HCT116 (cell line): Measurements from ENCODE around the gene IFNLR1. TPM values are rescaled to one million over a fixed set of nuclear protein-coding genes. Genes with fewer than 3 reads are reported as not detected.
A peak's percentile ranks its signal among the peaks of the same experiment; 100 is the strongest.

Source experiments
- ATAC-seq: fragments of 200-7000 bp; cut with Tn5 transposase; 2 replicates; pipeline ENCODE4 v1.9.1; 2020; ENCODE audit warnings: mild to moderate bottlenecking, moderate library complexity
- BruUV-seq: library from RNA; stranded (reverse); fragments of 400-500 nt; replicated peaks from 2 replicates; lab custom pipeline; 2021; lab: Mats Ljungman, UMichigan
- CTCF ChIA-PET: fragments of 300-600 bp; sonication (Branson Sonifier 250); formaldehyde crosslinking; loops from one replicate; lab custom pipeline; 2021; ENCODE audit warnings: antibody characterized with exemption; lab: Charles Lee
- POLR2A ChIA-PET: fragments of 300-600, 350-600 bp; sonication (Branson Sonifier 250); formaldehyde crosslinking; loops from one replicate; lab custom pipeline; 2021; ENCODE audit warnings: antibody characterized with exemption; lab: Charles Lee
- RAD21 ChIA-PET, 2 experiments: fragments of 300-600 bp; sonication (Branson Sonifier 250); formaldehyde crosslinking; loops; one replicate each; lab custom pipeline; 2023; ENCODE audit warnings: low total read pairs in 2 of 2; ENCODE audit not compliant: uncharacterized antibody in 2 of 2, unreplicated experiment in 2 of 2, low non-redundant PET in 1 of 2; lab: Charles Lee
- DNase-seq: peaks from one replicate; pipeline ENCODE4 v3.0.0-alpha.2; 2010; ENCODE audit warnings: low read depth, low spot score
- H2AFZ ChIP-seq: fragments of 200-600 bp; shearing (Covaris generic), sonication (generic); 2 replicates; pipeline ENCODE4 v1.6.1; 2017; ENCODE audit warnings: low read depth, mixed run types, mixed read lengths, antibody characterized with exemption, low read length; ENCODE audit not compliant: poor library complexity, severe bottlenecking
- H3K27ac ChIP-seq: 2 replicates; pipeline ENCODE4 v1.5.1; 2012; ENCODE audit warnings: low read depth, low read length
- H3K27me3 ChIP-seq: fragments of 200-600 bp; sonication (generic); 2 replicates; pipeline ENCODE4 v1.6.1; 2016; ENCODE audit warnings: mixed run types, low read length, mixed read lengths; ENCODE audit not compliant: insufficient read depth
- H3K36me3 ChIP-seq, 2 experiments: fragments of 200-500 bp in 1 of 2; fragments of 200-600 bp in 1 of 2; sonication (Bioruptor generic) in 1 of 2; sonication (generic) in 1 of 2; 2 replicates each; pipeline versions ENCODE4 v1.5.1 to v1.6.1; 2014 to 2016; ENCODE audit warnings: low read length in 2 of 2, inconsistent platforms in 1 of 2, mixed read lengths in 1 of 2, mixed run types in 1 of 2; ENCODE audit not compliant: insufficient read depth in 2 of 2, control insufficient read depth in 1 of 2
- H3K4me1 ChIP-seq, 2 experiments: fragments of 200-600 bp in 1 of 2; sonication (generic) in 1 of 2; 2 replicates each; pipeline versions ENCODE4 v1.5.1 to v1.6.1; 2012 to 2017; ENCODE audit warnings: low read length in 2 of 2, inconsistent platforms in 1 of 2, mild to moderate bottlenecking in 1 of 2, mixed read lengths in 1 of 2, mixed run types in 1 of 2, moderate library complexity in 1 of 2; ENCODE audit not compliant: insufficient read depth in 2 of 2, control insufficient read depth in 1 of 2
- H3K4me2 ChIP-seq: fragments of 200-600 bp; sonication (generic); 2 replicates; pipeline ENCODE4 v1.6.1; 2017; ENCODE audit warnings: mixed run types, low read length, mixed read lengths
- H3K4me3 ChIP-seq, 2 experiments: fragments of 200-600 bp in 1 of 2; sonication (generic) in 1 of 2; replicated peaks in 1 of 2; 2 replicates each; pipeline ENCODE4 v1.5.1; 2011 to 2016; ENCODE audit warnings: low read length in 2 of 2, control low read depth in 1 of 2, low read depth in 1 of 2, mild to moderate bottlenecking in 1 of 2, mixed read lengths in 1 of 2, mixed run types in 1 of 2
- H3K79me2 ChIP-seq: fragments of 200-600 bp; sonication (generic); 2 replicates; pipeline ENCODE4 v1.6.1; 2017; ENCODE audit warnings: mild to moderate bottlenecking, mixed run types, low read length, moderate library complexity, mixed read lengths; ENCODE audit not compliant: insufficient read depth
- H3K9ac ChIP-seq: fragments of 200-600 bp; sonication (generic); 2 replicates; pipeline ENCODE4 v1.6.1; 2016; ENCODE audit warnings: low read length, mixed read lengths
- H3K9me2 ChIP-seq: fragments of 200-600 bp; sonication (generic), shearing (Covaris generic); 2 replicates; pipeline ENCODE4 v1.6.1; 2017; ENCODE audit warnings: mixed run types, mild to moderate bottlenecking, moderate library complexity; ENCODE audit not compliant: insufficient read depth
- H3K9me3 ChIP-seq, 2 experiments: fragments of 200-500 bp in 1 of 2; fragments of 200-600 bp in 1 of 2; sonication (Bioruptor generic) in 1 of 2; sonication (generic) in 1 of 2; 2 replicates each; pipeline ENCODE4 v1.6.1; 2014 to 2017; ENCODE audit warnings: low read length in 2 of 2, mixed read lengths in 2 of 2, inconsistent platforms in 1 of 2, low read depth in 1 of 2, mild to moderate bottlenecking in 1 of 2, mixed run types in 1 of 2, moderate library complexity in 1 of 2; ENCODE audit not compliant: control insufficient read depth in 1 of 2, insufficient read depth in 1 of 2
- H4K20me1 ChIP-seq: fragments of 200-600 bp; sonication (generic), shearing (Covaris generic); 2 replicates; pipeline ENCODE4 v1.6.1; 2017; ENCODE audit warnings: mixed run types, mild to moderate bottlenecking, moderate library complexity; ENCODE audit not compliant: insufficient read depth
- CBX3 ChIP-seq: IDR thresholded peaks from 2 replicates; pipeline ENCODE4 v1.6.1; 2012; ENCODE audit warnings: low read depth
- EGR1 ChIP-seq: IDR thresholded peaks from 2 replicates; pipeline ENCODE4 v1.6.1; 2012; ENCODE audit warnings: low read depth
- ELF1 ChIP-seq: IDR thresholded peaks from 2 replicates; pipeline ENCODE4 v1.6.1; 2012; ENCODE audit warnings: low read depth, borderline replicate concordance
- EZH2 ChIP-seq: fragments of 200-600 bp; sonication (generic); IDR thresholded peaks from 2 replicates; pipeline ENCODE4 v1.6.1; 2017; ENCODE audit warnings: antibody characterized with exemption, mixed run types
- EZH2phosphoT487 ChIP-seq: fragments of 200-600 bp; IDR thresholded peaks from 2 replicates; pipeline ENCODE4 v1.6.1; 2018; ENCODE audit warnings: antibody characterized with exemption, borderline replicate concordance
- FOSL1 ChIP-seq: IDR thresholded peaks from 2 replicates; pipeline ENCODE4 v1.6.1; 2012; ENCODE audit warnings: low read depth
- JUND ChIP-seq: IDR thresholded peaks from 2 replicates; pipeline ENCODE4 v1.6.1; 2012
- POLR2A ChIP-seq: IDR thresholded peaks from 2 replicates; pipeline ENCODE4 v1.7.0; 2011; ENCODE audit warnings: borderline replicate concordance; ENCODE audit not compliant: insufficient read depth, insufficient read length; ENCODE audit errors: extremely low read depth
- POLR2AphosphoS5 ChIP-seq: IDR thresholded peaks from 2 replicates; pipeline ENCODE4 v1.6.1; 2011; ENCODE audit warnings: mild to moderate bottlenecking, low read depth, low read length, moderate library complexity
- RAD21 ChIP-seq: IDR thresholded peaks from 2 replicates; pipeline ENCODE4 v1.6.1; 2012; ENCODE audit warnings: low read depth, mild to moderate bottlenecking
- SIN3A ChIP-seq: IDR thresholded peaks from 2 replicates; pipeline ENCODE4 v1.6.1; 2012; ENCODE audit warnings: low read depth
- SP1 ChIP-seq: IDR thresholded peaks from 2 replicates; pipeline ENCODE4 v1.6.1; 2012; ENCODE audit warnings: low read depth
- TCF7L2 ChIP-seq: IDR thresholded peaks from 2 replicates; pipeline ENCODE4 v1.7.0; 2011; ENCODE audit warnings: borderline replicate concordance, inconsistent platforms; ENCODE audit not compliant: insufficient read depth, insufficient read length; ENCODE audit errors: extremely low read depth
- YY1 ChIP-seq: IDR thresholded peaks from 2 replicates; pipeline ENCODE4 v1.6.1; 2011; ENCODE audit warnings: low read length, low read depth, moderate library complexity, mild to moderate bottlenecking; ENCODE audit not compliant: insufficient replicate concordance; ENCODE audit errors: extremely low read depth
- ZFX ChIP-seq: fragments of 450-650 bp; IDR thresholded peaks from 2 replicates; pipeline ENCODE4 v1.6.1; 2017
- intact Hi-C: fragments of 100-400 bp; cut with micrococcal nuclease; formaldehyde crosslinking; loops from 2 replicates; pipeline ENCODE4 v1.10.0; 2022
- total RNA-seq: library from RNA; stranded (reverse); gene quantifications from one replicate; pipeline ENCODE4 v1.2.1, GENCODE V29; 2021; ENCODE audit not compliant: unreplicated experiment
- TF ChIP-seq, protein P1 (sequence below), 3 experiments: fragments of 200-600 bp in 1 of 3; sonication (generic) in 1 of 3; IDR thresholded peaks in 2 of 3; conservative IDR thresholded peaks in 1 of 3; 2 replicates each; pipeline ENCODE4 v1.5.1; 2012 to 2017; ENCODE audit warnings: low read depth in 2 of 3, low read length in 2 of 3, antibody characterized with exemption in 1 of 3, borderline replicate concordance in 1 of 3, control low read depth in 1 of 3, mild to moderate bottlenecking in 1 of 3, mixed read lengths in 1 of 3, mixed run types in 1 of 3, moderate library complexity in 1 of 3; ENCODE audit not compliant: insufficient read depth in 1 of 3
- TF ChIP-seq, protein P2 (sequence below): IDR thresholded peaks from 2 replicates; pipeline ENCODE4 v1.6.1; 2012
- TF ChIP-seq, protein P3 (sequence below): IDR thresholded peaks from 2 replicates; pipeline ENCODE4 v1.6.1; 2012; ENCODE audit warnings: low read depth
- TF ChIP-seq, protein P4 (sequence below): IDR thresholded peaks from 2 replicates; pipeline ENCODE4 v1.6.1; 2011; ENCODE audit warnings: mild to moderate bottlenecking, low read length, moderate library complexity; ENCODE audit not compliant: insufficient replicate concordance; ENCODE audit errors: extremely low read depth
- TF ChIP-seq, protein P5 (sequence below): IDR thresholded peaks from 2 replicates; pipeline ENCODE4 v1.6.1; 2012

Gene IFNLR1
- total RNA-seq, 1 experiment from 2014 or later: 7.6 TPM

DNA sequence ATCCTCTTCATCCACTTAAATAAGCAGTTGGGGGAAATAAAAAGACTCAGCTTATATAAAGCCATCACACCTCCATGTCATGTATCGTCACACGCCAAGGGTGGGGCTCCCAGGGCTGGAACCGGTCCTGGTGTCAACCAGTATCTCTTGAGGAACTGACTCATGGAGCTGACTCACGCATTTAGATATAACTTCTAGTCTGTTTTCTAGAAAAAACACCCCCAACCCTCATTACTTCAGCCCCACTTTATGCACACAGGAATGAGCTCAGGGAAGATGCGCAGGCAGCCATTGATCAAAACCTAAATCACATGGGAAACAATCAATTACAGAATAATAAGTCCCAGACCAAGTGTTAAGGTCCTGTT lies 37.2 kb downstream of the IFNLR1 start:
- no peaks in the 10 kb centered on the region for H3K9me2 ChIP-seq
- intact Hi-C loops: loop anchor here (1.0 to 5.0 kb wide), 2 partner anchors 47 to 241 kb away; no protein-coding TSS in a partner anchor
- H3K4me1 ChIP-seq: peaks cover 5 to 21% of the 10 kb centered on the region in 2 experiments
- H3K4me2 ChIP-seq: peak overlapping the region; percentile 97
- peak; percentile 69 for ATAC-seq
- ChIA-PET RAD21 (interaction anchor here (0.6 to 1.8 kb wide), 9 partner anchors 49 to 492 kb away, joined by 3 to 12 read pairs (median 4); no protein-coding TSS in a partner anchor), CTCF (interaction anchor here (0.6 to 3.1 kb wide), 33 partner anchors 9 to 482 kb away, joined by 3 to 68 read pairs (median 5); partner anchors contain the start of genes IFNLR1 and NIPAL3), POLR2A (interaction anchor here (0.6 to 1.9 kb wide), 6 partner anchors 24 to 242 kb away, joined by 3 to 10 read pairs (median 4); partner anchors contain the start of gene IFNLR1)
- H3K4me3 ChIP-seq: peak overlapping the region; percentile 49 to 64
- no peaks in the 10 kb centered on the region for H3K9me3 ChIP-seq
- H3K27ac ChIP-seq: peak overlapping the region; percentile 4; the same call in 1 of the 2 replicates
- H3K27me3 ChIP-seq: no peaks in the 10 kb centered on the region
- peak overlapping the region; percentile 99 for H2AFZ ChIP-seq
- H3K9ac ChIP-seq: peak overlapping the region; percentile 69
- TF ChIP-seq SP1 (peak; percentile 57), ELF1 (no peak), TCF7L2 (no peak), EGR1 (no peak), RAD21 (no peak), CBX3 (no peak), FOSL1 (peak; percentile 81), JUND (peak; percentile 73), EZH2 (no peak), POLR2AphosphoS5 (no peak), SIN3A (no peak), POLR2A (no peak), YY1 (no peak), ZFX (no peak), EZH2phosphoT487 (no peak)
- TF ChIP-seq, protein P1, sequence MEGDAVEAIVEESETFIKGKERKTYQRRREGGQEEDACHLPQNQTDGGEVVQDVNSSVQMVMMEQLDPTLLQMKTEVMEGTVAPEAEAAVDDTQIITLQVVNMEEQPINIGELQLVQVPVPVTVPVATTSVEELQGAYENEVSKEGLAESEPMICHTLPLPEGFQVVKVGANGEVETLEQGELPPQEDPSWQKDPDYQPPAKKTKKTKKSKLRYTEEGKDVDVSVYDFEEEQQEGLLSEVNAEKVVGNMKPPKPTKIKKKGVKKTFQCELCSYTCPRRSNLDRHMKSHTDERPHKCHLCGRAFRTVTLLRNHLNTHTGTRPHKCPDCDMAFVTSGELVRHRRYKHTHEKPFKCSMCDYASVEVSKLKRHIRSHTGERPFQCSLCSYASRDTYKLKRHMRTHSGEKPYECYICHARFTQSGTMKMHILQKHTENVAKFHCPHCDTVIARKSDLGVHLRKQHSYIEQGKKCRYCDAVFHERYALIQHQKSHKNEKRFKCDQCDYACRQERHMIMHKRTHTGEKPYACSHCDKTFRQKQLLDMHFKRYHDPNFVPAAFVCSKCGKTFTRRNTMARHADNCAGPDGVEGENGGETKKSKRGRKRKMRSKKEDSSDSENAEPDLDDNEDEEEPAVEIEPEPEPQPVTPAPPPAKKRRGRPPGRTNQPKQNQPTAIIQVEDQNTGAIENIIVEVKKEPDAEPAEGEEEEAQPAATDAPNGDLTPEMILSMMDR (IDR thresholded peaks at IDR 0.05 in 2 of 3, conservative IDR thresholded peaks at IDR 0.05 in 1 of 3; ENCODE audit: borderline replicate concordance in 1 of 3, insufficient read depth in 1 of 3, low read depth in 2 of 3, low read length in 2 of 3): no peak
- TF ChIP-seq, protein P2, sequence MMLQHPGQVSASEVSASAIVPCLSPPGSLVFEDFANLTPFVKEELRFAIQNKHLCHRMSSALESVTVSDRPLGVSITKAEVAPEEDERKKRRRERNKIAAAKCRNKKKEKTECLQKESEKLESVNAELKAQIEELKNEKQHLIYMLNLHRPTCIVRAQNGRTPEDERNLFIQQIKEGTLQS: no peak
- TF ChIP-seq, protein P3, sequence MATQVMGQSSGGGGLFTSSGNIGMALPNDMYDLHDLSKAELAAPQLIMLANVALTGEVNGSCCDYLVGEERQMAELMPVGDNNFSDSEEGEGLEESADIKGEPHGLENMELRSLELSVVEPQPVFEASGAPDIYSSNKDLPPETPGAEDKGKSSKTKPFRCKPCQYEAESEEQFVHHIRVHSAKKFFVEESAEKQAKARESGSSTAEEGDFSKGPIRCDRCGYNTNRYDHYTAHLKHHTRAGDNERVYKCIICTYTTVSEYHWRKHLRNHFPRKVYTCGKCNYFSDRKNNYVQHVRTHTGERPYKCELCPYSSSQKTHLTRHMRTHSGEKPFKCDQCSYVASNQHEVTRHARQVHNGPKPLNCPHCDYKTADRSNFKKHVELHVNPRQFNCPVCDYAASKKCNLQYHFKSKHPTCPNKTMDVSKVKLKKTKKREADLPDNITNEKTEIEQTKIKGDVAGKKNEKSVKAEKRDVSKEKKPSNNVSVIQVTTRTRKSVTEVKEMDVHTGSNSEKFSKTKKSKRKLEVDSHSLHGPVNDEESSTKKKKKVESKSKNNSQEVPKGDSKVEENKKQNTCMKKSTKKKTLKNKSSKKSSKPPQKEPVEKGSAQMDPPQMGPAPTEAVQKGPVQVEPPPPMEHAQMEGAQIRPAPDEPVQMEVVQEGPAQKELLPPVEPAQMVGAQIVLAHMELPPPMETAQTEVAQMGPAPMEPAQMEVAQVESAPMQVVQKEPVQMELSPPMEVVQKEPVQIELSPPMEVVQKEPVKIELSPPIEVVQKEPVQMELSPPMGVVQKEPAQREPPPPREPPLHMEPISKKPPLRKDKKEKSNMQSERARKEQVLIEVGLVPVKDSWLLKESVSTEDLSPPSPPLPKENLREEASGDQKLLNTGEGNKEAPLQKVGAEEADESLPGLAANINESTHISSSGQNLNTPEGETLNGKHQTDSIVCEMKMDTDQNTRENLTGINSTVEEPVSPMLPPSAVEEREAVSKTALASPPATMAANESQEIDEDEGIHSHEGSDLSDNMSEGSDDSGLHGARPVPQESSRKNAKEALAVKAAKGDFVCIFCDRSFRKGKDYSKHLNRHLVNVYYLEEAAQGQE: no peak
- TF ChIP-seq, protein P4, sequence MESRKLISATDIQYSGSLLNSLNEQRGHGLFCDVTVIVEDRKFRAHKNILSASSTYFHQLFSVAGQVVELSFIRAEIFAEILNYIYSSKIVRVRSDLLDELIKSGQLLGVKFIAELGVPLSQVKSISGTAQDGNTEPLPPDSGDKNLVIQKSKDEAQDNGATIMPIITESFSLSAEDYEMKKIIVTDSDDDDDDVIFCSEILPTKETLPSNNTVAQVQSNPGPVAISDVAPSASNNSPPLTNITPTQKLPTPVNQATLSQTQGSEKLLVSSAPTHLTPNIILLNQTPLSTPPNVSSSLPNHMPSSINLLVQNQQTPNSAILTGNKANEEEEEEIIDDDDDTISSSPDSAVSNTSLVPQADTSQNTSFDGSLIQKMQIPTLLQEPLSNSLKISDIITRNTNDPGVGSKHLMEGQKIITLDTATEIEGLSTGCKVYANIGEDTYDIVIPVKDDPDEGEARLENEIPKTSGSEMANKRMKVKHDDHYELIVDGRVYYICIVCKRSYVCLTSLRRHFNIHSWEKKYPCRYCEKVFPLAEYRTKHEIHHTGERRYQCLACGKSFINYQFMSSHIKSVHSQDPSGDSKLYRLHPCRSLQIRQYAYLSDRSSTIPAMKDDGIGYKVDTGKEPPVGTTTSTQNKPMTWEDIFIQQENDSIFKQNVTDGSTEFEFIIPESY: no peak
- TF ChIP-seq, protein P5, sequence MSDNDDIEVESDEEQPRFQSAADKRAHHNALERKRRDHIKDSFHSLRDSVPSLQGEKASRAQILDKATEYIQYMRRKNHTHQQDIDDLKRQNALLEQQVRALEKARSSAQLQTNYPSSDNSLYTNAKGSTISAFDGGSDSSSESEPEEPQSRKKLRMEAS: peak; percentile 34; the same call in 1 of the 2 replicates
- no peaks in the 10 kb centered on the region for H4K20me1 ChIP-seq
- BruUV-seq: no TSS peak
- DNase-seq: peak; percentile 48
- no peaks in the 10 kb centered on the region for H3K36me3 ChIP-seq
- H3K79me2 ChIP-seq: no peaks in the 10 kb centered on the region
